H1 (cell line): ENCODE results near the gene PSMC3. TPM values are rescaled to one million over a fixed set of nuclear protein-coding genes. Genes with fewer than 3 reads are reported as not detected.

Source experiments
- TEAD4 ChIP-seq: IDR thresholded peaks from 2 replicates; pipeline ENCODE4 v1.6.1; 2012; ENCODE audit warnings: low read depth, low read length, inconsistent platforms, mixed read lengths
- polyA plus RNA-seq, 7 experiments: library from polyadenylated mRNA; depleted of rRNA in 3 of 7; stranded (reverse) in 5 of 7; unstranded in 2 of 7; fragments of >200 nt in 5 of 7; fragments of 200-250 nt in 2 of 7; gene quantifications; 1 replicate in 5 of 7; 2 replicates in 1 of 7; 4 replicates in 1 of 7; pipeline versions ENCODE4 v1.2.1 to v1.2.3, GENCODE V29; 2011 to 2013; ENCODE audit warnings: missing spikeins in 2 of 7, mixed read lengths in 2 of 7
- total RNA-seq: library from RNA; stranded (reverse); fragmentation: NEBNext Ultra II Directional; extraction: Animal tissue kit (Norgen Biotek cat#: 25700); gene quantifications from 2 replicates; pipeline ENCODE4 v1.2.1, GENCODE V29; 2021

PSMC3 gene
- total and polyA plus RNA-seq, 2 of the 8 experiments (the other 6 are each of a cell fraction or from before 2014, with no cell fraction given): 105 to 160 TPM

- no peak for TF ChIP-seq TEAD4
These were observed 44.4 kb upstream of the PSMC3 start (continued) for GRCh38 chr11:47470671-47471070.
